ENCODE results near the gene DNMT3B. TPM values are rescaled to one million over a fixed set of nuclear protein-coding genes. Genes with fewer than 3 reads are reported as not detected.

The DNMT3B gene
- polyA plus RNA-seq, 4 donors: 0.45 to 2.3 (median 1.1) TPM; not detected in 1

GRCh38 chr20:32819992-32820697, 58.0 kb downstream of the DNMT3B start:
- Histone ChIP-seq H3K4me1 (ENCODE audit: control insufficient read depth in 3 of 3, insufficient read depth in 2 of 3, low read depth in 1 of 3, low read length in 2 of 3) (peaks cover 5 to 19% (median 14%) of the 10 kb centered on the region in 3 donors), H3K27me3 (ENCODE audit: control insufficient read depth in 3 of 3, insufficient read depth in 3 of 3, low read length in 3 of 3) (no peaks in the 10 kb centered on the region), H3K9me3 (ENCODE audit: control insufficient read depth in 2 of 2, insufficient read depth in 1 of 2, low read depth in 1 of 2, low read length in 1 of 2) (no peaks in the 10 kb centered on the region), H3K36me3 (ENCODE audit: control insufficient read depth in 3 of 3, insufficient read depth in 2 of 3, low read depth in 1 of 3, low read length in 3 of 3) (no peaks in the 10 kb centered on the region), H3K4me3 (ENCODE audit: low read depth in 1 of 3, low read length in 3 of 3) (peak overlapping the region; percentile 65 to 94 (median 71)), H3K27ac (ENCODE audit: low read depth in 1 of 3, low read length in 2 of 3) (peak overlapping the region; percentile 60 to 96 (median 81))
- 0 to 1% (median 1%) methylated on average over 40 to 58 of the region's 58 CpGs for WGBS, 3 donors
- DNase-seq: peak in 1 of 2 donors; percentile 58
- FAIRE-seq: no peak

DNA sequence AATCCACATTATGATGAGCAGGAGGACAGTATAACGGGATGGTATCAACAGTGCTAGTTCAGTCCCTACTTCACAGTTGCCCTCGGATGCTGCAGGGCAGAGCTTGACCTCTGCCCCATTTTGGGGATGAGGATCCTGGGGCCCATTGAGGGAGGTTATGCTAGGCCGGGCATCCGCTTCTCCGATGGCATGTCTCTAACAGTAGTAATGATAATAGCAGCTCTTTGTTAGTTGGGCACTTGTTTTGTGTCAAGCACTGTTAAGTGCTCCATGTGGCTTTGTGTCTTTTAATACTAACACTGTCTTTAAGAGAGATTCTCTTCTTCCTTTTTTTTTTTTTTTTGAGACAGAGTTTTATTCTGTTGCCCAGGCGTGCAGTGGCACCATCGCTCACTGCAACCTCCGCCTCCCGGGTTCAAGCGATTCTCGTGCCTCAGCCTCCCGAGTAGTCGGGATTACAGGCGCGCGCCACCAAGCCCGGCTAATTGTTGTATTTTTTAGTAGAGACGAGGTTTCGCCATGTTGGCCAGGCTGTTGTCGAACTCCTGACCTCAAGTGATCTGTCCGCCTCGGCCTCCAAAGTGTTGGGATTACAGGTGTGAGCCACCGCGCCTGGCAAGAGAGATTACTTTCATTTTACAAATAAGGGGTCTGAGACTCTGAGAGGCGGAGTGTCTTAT, 58.7 kb downstream of the DNMT3B start:
- DNase-seq: no peak
- Histone ChIP-seq H3K36me3 (ENCODE audit: control insufficient read depth in 3 of 3, insufficient read depth in 2 of 3, low read depth in 1 of 3, low read length in 3 of 3) (no peaks in the 10 kb centered on the region), H3K4me1 (ENCODE audit: control insufficient read depth in 3 of 3, insufficient read depth in 2 of 3, low read depth in 1 of 3, low read length in 2 of 3) (peaks cover 5 to 19% (median 14%) of the 10 kb centered on the region in 3 donors), H3K4me3 (ENCODE audit: low read depth in 1 of 3, low read length in 3 of 3) (peak overlapping the region; percentile 65 to 94 (median 71)), H3K9me3 (ENCODE audit: control insufficient read depth in 2 of 2, insufficient read depth in 1 of 2, low read depth in 1 of 2, low read length in 1 of 2) (no peaks in the 10 kb centered on the region), H3K27me3 (ENCODE audit: control insufficient read depth in 3 of 3, insufficient read depth in 3 of 3, low read length in 3 of 3) (no peaks in the 10 kb centered on the region), H3K27ac (ENCODE audit: low read depth in 1 of 3, low read length in 2 of 3) (peak overlapping the region; percentile 60 to 96 (median 81))
- FAIRE-seq: no peak
- WGBS, 3 donors: 71 to 79% (median 71%) methylated on average over 25 of the region's 25 CpGs

GRCh38 chr20:32822225-32822624, 60.0 kb downstream of the DNMT3B start:
- Histone ChIP-seq H3K9me3 (ENCODE audit: control insufficient read depth in 2 of 2, insufficient read depth in 1 of 2, low read depth in 1 of 2, low read length in 1 of 2) (no peaks in the 10 kb centered on the region), H3K36me3 (ENCODE audit: control insufficient read depth in 3 of 3, insufficient read depth in 2 of 3, low read depth in 1 of 3, low read length in 3 of 3) (peaks cover 0 to 11% (median 0%) of the 10 kb centered on the region in 3 donors), H3K27ac (ENCODE audit: low read depth in 1 of 3, low read length in 2 of 3) (no peak overlapping the region), H3K4me1 (ENCODE audit: control insufficient read depth in 3 of 3, insufficient read depth in 2 of 3, low read depth in 1 of 3, low read length in 2 of 3) (peaks cover 5 to 19% (median 14%) of the 10 kb centered on the region in 3 donors), H3K27me3 (ENCODE audit: control insufficient read depth in 3 of 3, insufficient read depth in 3 of 3, low read length in 3 of 3) (no peaks in the 10 kb centered on the region), H3K4me3 (ENCODE audit: low read depth in 1 of 3, low read length in 3 of 3) (no peak overlapping the region)
- no peak for FAIRE-seq
- WGBS, 3 donors: 53 to 73% (median 67%) methylated on average over 5 of the region's 5 CpGs
- no peak for DNase-seq

DNA sequence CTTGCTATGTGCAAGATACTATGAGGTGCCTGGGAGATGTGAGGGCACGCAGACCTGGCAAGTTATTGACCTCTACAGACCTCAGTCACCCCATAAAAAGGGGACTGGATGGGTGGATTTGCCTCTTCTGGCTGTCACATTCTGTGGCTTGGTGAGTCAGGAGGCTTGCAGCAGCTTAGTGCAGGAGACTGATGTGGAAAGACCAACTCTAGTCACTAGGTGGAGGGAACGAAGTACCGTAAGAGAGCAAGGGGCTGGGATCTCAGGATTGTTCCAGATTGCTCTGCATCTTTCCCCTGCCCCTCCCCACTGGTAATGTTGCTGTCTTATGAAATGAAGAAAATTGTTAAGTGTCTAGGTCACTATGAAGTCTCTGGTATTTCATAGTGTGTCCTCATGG, 60.9 kb downstream of the DNMT3B start:
- Histone ChIP-seq H3K9me3 (ENCODE audit: control insufficient read depth in 2 of 2, insufficient read depth in 1 of 2, low read depth in 1 of 2, low read length in 1 of 2) (no peaks in the 10 kb centered on the region), H3K36me3 (ENCODE audit: control insufficient read depth in 3 of 3, insufficient read depth in 2 of 3, low read depth in 1 of 3, low read length in 3 of 3) (peaks cover 0 to 17% (median 0%) of the 10 kb centered on the region in 3 donors), H3K27me3 (ENCODE audit: control insufficient read depth in 3 of 3, insufficient read depth in 3 of 3, low read length in 3 of 3) (no peaks in the 10 kb centered on the region), H3K4me3 (ENCODE audit: low read depth in 1 of 3, low read length in 3 of 3) (no peak overlapping the region), H3K4me1 (ENCODE audit: control insufficient read depth in 3 of 3, insufficient read depth in 2 of 3, low read depth in 1 of 3, low read length in 2 of 3) (peaks cover 5 to 19% (median 14%) of the 10 kb centered on the region in 3 donors), H3K27ac (ENCODE audit: low read depth in 1 of 3, low read length in 2 of 3) (peak overlapping the region in 1 of 3 donors; percentile 39)
- no peak for DNase-seq
- WGBS, 3 donors: 78 to 96% (median 92%) methylated on average over 3 of the region's 3 CpGs
- FAIRE-seq: no peak

DNA sequence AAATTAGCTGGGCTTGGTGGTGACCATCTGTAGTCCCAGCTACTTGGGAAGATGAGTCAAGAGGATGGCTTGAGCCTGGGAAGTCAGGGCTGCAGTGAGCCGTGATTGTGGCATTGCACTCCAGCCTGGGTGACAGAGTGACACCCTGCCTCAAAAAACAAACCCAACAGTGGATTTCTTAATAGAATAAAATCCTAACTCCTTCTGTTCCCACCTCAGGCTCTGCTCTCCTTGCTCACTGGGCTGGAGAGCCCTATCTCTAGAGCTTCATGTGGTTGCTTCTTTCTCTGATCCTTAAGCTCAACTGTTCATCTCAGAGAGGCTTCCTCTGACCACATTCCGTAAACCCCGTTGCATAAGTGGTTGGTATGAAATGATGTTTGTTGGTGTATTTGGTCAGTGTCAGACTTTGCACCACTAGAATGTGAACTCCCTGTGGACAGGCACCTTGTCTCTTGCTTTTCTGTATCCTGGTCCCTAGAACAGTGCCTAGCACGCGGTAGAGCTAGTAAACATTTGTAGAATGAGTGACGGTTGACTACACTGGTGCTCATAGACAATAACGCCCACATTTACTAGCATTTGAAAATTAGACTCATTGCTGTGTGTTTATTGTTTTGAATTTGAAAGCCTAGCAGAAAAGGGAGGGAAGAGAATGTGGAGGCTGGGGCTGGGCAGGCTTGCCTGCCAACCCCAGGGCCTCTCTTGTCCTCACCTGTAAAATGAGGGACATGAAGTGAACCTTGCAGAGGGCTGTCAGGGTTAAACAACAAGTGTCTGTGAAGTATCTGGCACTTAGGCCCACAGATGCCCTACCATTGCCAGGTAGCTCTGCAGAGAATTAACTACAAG, 61.8 kb downstream of the DNMT3B start:
- no peaks in the 10 kb centered on the region for H3K27me3 ChIP-seq (ENCODE audit: control insufficient read depth in 3 of 3, insufficient read depth in 3 of 3, low read length in 3 of 3)
- no peak for DNase-seq
- peak overlapping the region in 1 of 3 donors; percentile 13 for H3K27ac ChIP-seq (ENCODE audit: low read depth in 1 of 3, low read length in 2 of 3)
- peaks cover 0 to 21% (median 0%) of the 10 kb centered on the region in 3 donors for H3K36me3 ChIP-seq (ENCODE audit: control insufficient read depth in 3 of 3, insufficient read depth in 2 of 3, low read depth in 1 of 3, low read length in 3 of 3)
- peaks cover 5 to 19% (median 14%) of the 10 kb centered on the region in 3 donors for H3K4me1 ChIP-seq (ENCODE audit: control insufficient read depth in 3 of 3, insufficient read depth in 2 of 3, low read depth in 1 of 3, low read length in 2 of 3)
- WGBS, 3 donors: 83 to 92% (median 84%) methylated on average over 7 of the region's 7 CpGs
- no peak for FAIRE-seq
- no peaks in the 10 kb centered on the region for H3K9me3 ChIP-seq (ENCODE audit: control insufficient read depth in 2 of 2, insufficient read depth in 1 of 2, low read depth in 1 of 2, low read length in 1 of 2)
- no peak overlapping the region for H3K4me3 ChIP-seq (ENCODE audit: low read depth in 1 of 3, low read length in 3 of 3)

DNA sequence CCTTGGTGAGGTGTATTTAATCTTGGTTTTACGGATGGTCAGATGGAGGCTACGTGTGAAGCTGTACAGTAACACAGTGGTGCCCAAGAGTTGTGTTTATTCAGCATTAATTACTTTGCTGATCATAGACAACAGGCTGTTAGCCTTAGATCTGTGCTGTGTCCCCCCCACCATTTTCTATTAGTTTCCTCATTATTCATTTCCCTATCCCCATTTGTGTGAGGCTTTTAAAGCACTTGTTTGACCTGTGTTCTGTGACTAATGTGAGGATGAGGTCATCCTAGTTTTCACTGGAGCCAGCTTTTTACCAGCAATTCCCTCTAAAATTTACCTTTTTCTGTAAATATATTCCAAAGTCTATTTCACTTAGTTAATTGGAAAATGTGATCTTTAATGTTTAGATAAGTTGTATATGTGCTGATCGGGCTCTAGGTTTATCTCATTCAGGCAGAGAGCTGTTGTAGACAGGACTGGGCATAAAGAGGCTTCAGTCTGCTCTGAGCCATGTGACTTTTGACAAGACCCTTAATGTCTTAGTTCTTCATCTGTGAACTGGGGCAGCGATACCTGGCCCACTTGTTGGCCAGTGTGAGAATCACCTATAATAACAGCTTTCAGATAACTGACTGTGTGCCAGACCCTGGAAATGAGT, 66.0 kb downstream of the DNMT3B start:
- Histone ChIP-seq H3K27ac (ENCODE audit: low read depth in 1 of 3, low read length in 2 of 3) (peak overlapping the region in 2 of 3 donors; percentile 14 to 34), H3K9me3 (ENCODE audit: control insufficient read depth in 2 of 2, insufficient read depth in 1 of 2, low read depth in 1 of 2, low read length in 1 of 2) (no peaks in the 10 kb centered on the region), H3K4me3 (ENCODE audit: low read depth in 1 of 3, low read length in 3 of 3) (no peak overlapping the region), H3K27me3 (ENCODE audit: control insufficient read depth in 3 of 3, insufficient read depth in 3 of 3, low read length in 3 of 3) (no peaks in the 10 kb centered on the region), H3K4me1 (ENCODE audit: control insufficient read depth in 3 of 3, insufficient read depth in 2 of 3, low read depth in 1 of 3, low read length in 2 of 3) (peaks cover 4 to 11% (median 8%) of the 10 kb centered on the region in 3 donors), H3K36me3 (ENCODE audit: control insufficient read depth in 3 of 3, insufficient read depth in 2 of 3, low read depth in 1 of 3, low read length in 3 of 3) (peaks cover 0 to 37% (median 3%) of the 10 kb centered on the region in 3 donors)
- 88 to 89% (median 88%) methylated on average over 4 of the region's 4 CpGs for WGBS, 3 donors
- no peak for FAIRE-seq
- peak in 1 of 2 donors; percentile 33 for DNase-seq

DNA sequence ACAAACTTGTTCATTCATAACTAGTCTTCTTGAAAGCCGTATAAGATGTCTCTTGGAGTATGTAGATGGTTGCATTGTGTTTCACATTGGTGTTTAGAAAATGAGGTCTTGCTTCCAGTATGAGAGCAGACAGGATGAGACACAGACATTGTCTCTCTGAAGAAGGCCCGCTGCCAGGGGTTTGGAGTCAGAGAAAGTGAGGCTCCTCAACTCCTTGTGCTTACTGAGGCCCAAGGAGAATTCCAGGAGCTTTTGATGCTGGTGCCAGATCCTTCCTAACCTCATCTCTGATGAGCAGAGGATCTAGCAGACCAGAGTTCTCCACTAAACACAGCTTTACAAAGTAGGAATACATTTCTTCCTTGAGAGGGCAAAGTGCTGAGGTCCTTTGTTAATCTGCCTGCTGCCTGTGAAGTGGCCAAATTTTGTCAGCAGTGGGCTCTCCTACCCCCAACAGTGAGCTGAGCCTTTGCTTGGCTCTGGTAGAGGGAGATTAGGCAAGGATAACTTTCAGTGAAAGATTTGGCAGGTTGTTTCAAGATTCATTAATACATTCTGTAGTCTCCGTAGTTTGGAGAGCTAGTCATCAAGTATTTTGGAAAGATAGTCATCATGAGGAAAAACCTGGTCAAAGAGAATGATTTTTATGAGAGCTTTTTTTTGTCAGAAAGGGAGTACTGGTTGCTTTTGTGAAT, 67.3 kb downstream of the DNMT3B start:
- Histone ChIP-seq H3K27me3 (ENCODE audit: control insufficient read depth in 3 of 3, insufficient read depth in 3 of 3, low read length in 3 of 3) (no peaks in the 10 kb centered on the region), H3K9me3 (ENCODE audit: control insufficient read depth in 2 of 2, insufficient read depth in 1 of 2, low read depth in 1 of 2, low read length in 1 of 2) (no peaks in the 10 kb centered on the region), H3K27ac (ENCODE audit: low read depth in 1 of 3, low read length in 2 of 3) (peak overlapping the region in 1 of 3 donors; percentile 83), H3K4me3 (ENCODE audit: low read depth in 1 of 3, low read length in 3 of 3) (no peak overlapping the region), H3K36me3 (ENCODE audit: control insufficient read depth in 3 of 3, insufficient read depth in 2 of 3, low read depth in 1 of 3, low read length in 3 of 3) (peaks cover 3 to 40% (median 3%) of the 10 kb centered on the region in 3 donors), H3K4me1 (ENCODE audit: control insufficient read depth in 3 of 3, insufficient read depth in 2 of 3, low read depth in 1 of 3, low read length in 2 of 3) (peaks cover 2 to 8% (median 5%) of the 10 kb centered on the region in 3 donors)
- DNase-seq (no peak), FAIRE-seq (no peak)
- WGBS, 3 donors: 61 to 89% (median 88%) methylated on average over 3 of the region's 3 CpGs

Measured in small intestine (tissue), 7 donors.